DMS 273 (cell line): ENCODE data around the gene SF1.
"Not testable (repeated sequence)": the region's sequence is repeated elsewhere in the genome, so short reads cannot be mapped to it uniquely, and the experiment has no call there.

Experiments used
- DNase-seq: peaks from one replicate; lab custom pipeline; 2025; ENCODE audit not compliant: unreplicated experiment; lab: John Stamatoyannopoulos, UW

Gene SF1

GRCh38 chr11:64778473-64779298, at the start of gene SF1:
Gene SF1 (minus strand): TSS chr11:64778542. CDS start chr11:64778392, 150 bp downstream.
- peak; percentile 99 for DNase-seq

GRCh38 chr11:64827451-64827839, 49.1 kb upstream of the SF1 start:
- DNase-seq = no peak

GRCh38 chr11:64826578-64827450, 48.5 kb upstream of the SF1 start:
- no peak for DNase-seq

- DNase-seq = no peak
Observed at GRCh38 chr11:64826062-64826461, 47.7 kb upstream of the SF1 start.

- DNase-seq = no peak
Observed at GRCh38 chr11:64823568-64824119, 45.3 kb upstream of the SF1 start.

GRCh38 chr11:64817476-64817875, 39.1 kb upstream of the SF1 start:
- no peak for DNase-seq

GRCh38 chr11:64815433-64815832, 37.1 kb upstream of the SF1 start:
- DNase-seq = not testable (repeated sequence)

GRCh38 chr11:64814712-64815187, 36.4 kb upstream of the SF1 start:
- DNase-seq = no peak

GRCh38 chr11:64813826-64814225, 35.5 kb upstream of the SF1 start:
- no peak for DNase-seq

GRCh38 chr11:64810891-64811272, 32.5 kb upstream of the SF1 start:
- DNase-seq = peak; percentile 58

- peak; percentile 96 for DNase-seq
Observed at GRCh38 chr11:64810271-64810890, 32.0 kb upstream of the SF1 start, which contains the start of gene MEN1. Gene MEN1 (minus strand): TSS chr11:64810551. CDS start chr11:64810109, 442 bp downstream.

GRCh38 chr11:64809781-64810241, 31.5 kb upstream of the SF1 start:
- peak; percentile 36 for DNase-seq

- DNase-seq = no peak
Observed at GRCh38 chr11:64805481-64805880, 27.1 kb upstream of the SF1 start.

GRCh38 chr11:64804346-64805210, 26.2 kb upstream of the SF1 start:
- peak; percentile 39 for DNase-seq

- peak; percentile 57 for DNase-seq
Observed at GRCh38 chr11:64803846-64804345, 25.6 kb upstream of the SF1 start.

- peak; percentile 90 for DNase-seq
Observed at GRCh38 chr11:64803158-64803845, 25.0 kb upstream of the SF1 start, which contains the start of gene MAP4K2. Gene MAP4K2 (minus strand): TSS chr11:64803214. CDS start chr11:64803149, 65 bp downstream.

GRCh38 chr11:64802370-64803157, 24.2 kb upstream of the SF1 start:
- DNase-seq = no peak
